ENCODE data around the gene SMIM41.

GRCh38 chr12:52137746-52138145, 58.2 kb downstream of the SMIM41 start:
- TF ChIP-seq CTCF (conservative IDR thresholded peaks at IDR 0.05) (no peak), ZFX (IDR thresholded peaks at IDR 0.05) (no peak)
